Trophoblast cell (in vitro differentiated cells and primary cell): ENCODE results near the gene PDLIM4. TPM values are rescaled to one million over a fixed set of nuclear protein-coding genes. Genes with fewer than 3 reads are reported as not detected.
A peak's percentile ranks its signal among the peaks of the same experiment; 100 is the strongest.

Experiments
- DNase-seq, 2 donors: peaks; one replicate each; pipeline ENCODE4 v3.0.0-alpha.2; 2016
- H2AFZ ChIP-seq: 2 replicates; pipeline ENCODE4 v1.6.1; 2013; ENCODE audit warnings: low read length, moderate library complexity, mild to moderate bottlenecking; ENCODE audit not compliant: insufficient read depth, poor library complexity
- H2AK5ac ChIP-seq: 2 replicates; pipeline ENCODE4 v1.6.1; 2013; ENCODE audit warnings: mild to moderate bottlenecking, low read length
- H2BK120ac ChIP-seq: 2 replicates; pipeline ENCODE4 v1.6.1; 2013; ENCODE audit warnings: low read length, mild to moderate bottlenecking, moderate library complexity; ENCODE audit not compliant: insufficient read depth, poor library complexity
- H2BK12ac ChIP-seq: 2 replicates; pipeline ENCODE4 v1.6.1; 2013; ENCODE audit warnings: mild to moderate bottlenecking, low read length, moderate library complexity
- H2BK5ac ChIP-seq: 2 replicates; pipeline ENCODE4 v1.6.1; 2013; ENCODE audit warnings: low read length, low read depth, moderate library complexity, mild to moderate bottlenecking; ENCODE audit not compliant: poor library complexity
- H3K14ac ChIP-seq: 2 replicates; pipeline ENCODE4 v1.6.1; 2013; ENCODE audit warnings: mild to moderate bottlenecking, low read length
- H3K18ac ChIP-seq: 2 replicates; pipeline ENCODE4 v1.6.1; 2013; ENCODE audit warnings: mild to moderate bottlenecking, low read length
- H3K23ac ChIP-seq: 2 replicates; pipeline ENCODE4 v1.6.1; 2013; ENCODE audit warnings: low read length
- H3K27ac ChIP-seq: 2 replicates; pipeline ENCODE4 v1.5.1; 2013; ENCODE audit warnings: low read depth, mild to moderate bottlenecking, inconsistent platforms, low read length, moderate library complexity
- H3K27me3 ChIP-seq: 2 replicates; pipeline ENCODE4 v1.6.1; 2013; ENCODE audit warnings: inconsistent platforms, mild to moderate bottlenecking, low read length, moderate library complexity; ENCODE audit not compliant: insufficient read depth
- H3K36me3 ChIP-seq, 2 experiments: 1 replicate in 1 of 2; 2 replicates in 1 of 2; pipeline ENCODE4 v1.6.1; 2013; ENCODE audit warnings: low read length in 2 of 2, mild to moderate bottlenecking in 2 of 2, moderate library complexity in 1 of 2; ENCODE audit not compliant: insufficient read depth in 2 of 2, control insufficient read depth in 1 of 2
- H3K4ac ChIP-seq: 2 replicates; pipeline ENCODE4 v1.6.1; 2013; ENCODE audit warnings: low read depth, mild to moderate bottlenecking, low read length, moderate library complexity
- H3K4me1 ChIP-seq, 2 experiments: 1 replicate in 1 of 2; 2 replicates in 1 of 2; pipeline ENCODE4 v1.6.1; 2013; ENCODE audit warnings: low read length in 2 of 2, mild to moderate bottlenecking in 2 of 2, moderate library complexity in 1 of 2; ENCODE audit not compliant: insufficient read depth in 2 of 2, control insufficient read depth in 1 of 2
- H3K4me2 ChIP-seq: 2 replicates; pipeline ENCODE4 v1.6.1; 2013; ENCODE audit warnings: inconsistent platforms, mild to moderate bottlenecking, low read length, moderate library complexity
- H3K4me3 ChIP-seq: 2 replicates; pipeline ENCODE4 v1.5.1; 2013; ENCODE audit warnings: mild to moderate bottlenecking, low read depth, low read length, inconsistent platforms
- H3K79me1 ChIP-seq: one replicate; pipeline ENCODE4 v1.6.1; 2013; ENCODE audit warnings: low read length
- H3K79me2 ChIP-seq: 2 replicates; pipeline ENCODE4 v1.6.1; 2013; ENCODE audit warnings: low read length, mild to moderate bottlenecking; ENCODE audit not compliant: control insufficient read depth, insufficient read depth, poor library complexity
- H3K9ac ChIP-seq: 2 replicates; pipeline ENCODE4 v1.6.1; 2013; ENCODE audit warnings: mild to moderate bottlenecking, low read length
- H3K9me3 ChIP-seq: 2 replicates; pipeline ENCODE4 v1.6.1; 2013; ENCODE audit warnings: low read depth, mild to moderate bottlenecking, control low read depth, inconsistent platforms, low read length; ENCODE audit not compliant: insufficient read depth
- H4K12ac ChIP-seq: 2 replicates; pipeline ENCODE4 v1.6.1; 2013; ENCODE audit warnings: low read depth, mild to moderate bottlenecking, low read length, moderate library complexity
- H4K8ac ChIP-seq: 2 replicates; pipeline ENCODE4 v1.6.1; 2013; ENCODE audit warnings: low read depth, mild to moderate bottlenecking, low read length, moderate library complexity
- H4K91ac ChIP-seq: one replicate; pipeline ENCODE4 v1.6.1; 2013; ENCODE audit warnings: low read depth, mild to moderate bottlenecking, low read length, moderate library complexity
- WGBS: extraction: QIAGEN DNeasy Blood & Tissue Kit; methylation state at CpG from one replicate; pipeline ENCODE4 v1.1.7; 2013; ENCODE audit warnings: missing lambda C conversion rate; ENCODE audit not compliant: insufficient read length, insufficient coverage; ENCODE audit errors: extremely low coverage; 5-methylcytosine and 5-hydroxymethylcytosine counted together
- polyA plus RNA-seq: library from polyadenylated mRNA; stranded (reverse); fragments of 200-250 nt; gene quantifications from 2 replicates; pipeline ENCODE4 v1.2.3, GENCODE V29; 2013

Gene PDLIM4
- polyA plus RNA-seq, result 15.8 and 16.7 TPM in 2 replicates

- Histone ChIP-seq H3K23ac (no peak within 1 kb of the TSS), H4K8ac (peak within 1 kb of the TSS; percentile 84), H3K79me1 (peaks cover 13% of the 10 kb centered on the region), H4K12ac (peak within 1 kb of the TSS; percentile 46), H3K9ac (peak within 1 kb of the TSS; percentile 31), H3K4me3 (peak within 1 kb of the TSS; percentile 77), H3K36me3 (peaks cover 0 to 4% of the 10 kb centered on the region in 2 experiments), H3K4me2 (peak within 1 kb of the TSS; percentile 85), H3K79me2 (peaks cover 7% of the 10 kb centered on the region), H3K27ac (no peak within 1 kb of the TSS), H3K18ac (peak within 1 kb of the TSS; percentile 77), H3K27me3 (no peaks in the 10 kb centered on the region), H2BK5ac (peak within 1 kb of the TSS; percentile 24), H2BK12ac (peak within 1 kb of the TSS; percentile 68), H2AFZ (peak within 1 kb of the TSS; percentile 87), H3K4ac (peak within 1 kb of the TSS; percentile 49), H4K91ac (peak within 1 kb of the TSS; percentile 74), H3K14ac (peak within 1 kb of the TSS; percentile 71), H3K4me1 (peaks cover 15 to 28% of the 10 kb centered on the region in 2 experiments), H2AK5ac (peak within 1 kb of the TSS; percentile 53), H3K9me3 (no peaks in the 10 kb centered on the region), H2BK120ac (peak within 1 kb of the TSS; percentile 67)
- DNase-seq, result peak in 1 of 2 donors; percentile 24
- no CpG with 5 or more reads among the region's 88 CpGs for WGBS
These were observed at the start of gene PDLIM4 for GRCh38 chr5:132257131-132258101. Gene PDLIM4 (plus strand): TSS chr5:132257696. CDS start chr5:132257735, 39 bp downstream.

- H2BK5ac ChIP-seq, result no peak overlapping the region
- no peak overlapping the region for H3K9ac ChIP-seq
- no peak overlapping the region for H3K23ac ChIP-seq
- peaks cover 2% of the 10 kb centered on the region for H3K9me3 ChIP-seq
- no peaks in the 10 kb centered on the region for H3K79me2 ChIP-seq
- H2BK120ac ChIP-seq, result no peak overlapping the region
- H3K4ac ChIP-seq, result no peak overlapping the region
- no peak overlapping the region for H3K4me2 ChIP-seq
- no peak for DNase-seq
- H3K4me1 ChIP-seq, result no peaks in the 10 kb centered on the region
- H2AFZ ChIP-seq, result no peak overlapping the region
- WGBS, result no CpG with 5 or more reads among the region's 5 CpGs
- no peak overlapping the region for H3K4me3 ChIP-seq
- no peak overlapping the region for H3K18ac ChIP-seq
- no peak overlapping the region for H2BK12ac ChIP-seq
- H2AK5ac ChIP-seq, result no peak overlapping the region
- no peak overlapping the region for H3K14ac ChIP-seq
- no peak overlapping the region for H4K8ac ChIP-seq
- no peak overlapping the region for H4K91ac ChIP-seq
- H3K27me3 ChIP-seq, result no peaks in the 10 kb centered on the region
- peaks cover 10 to 19% of the 10 kb centered on the region in 2 experiments for H3K36me3 ChIP-seq
- no peak overlapping the region for H4K12ac ChIP-seq
- no peak overlapping the region for H3K27ac ChIP-seq
- no peaks in the 10 kb centered on the region for H3K79me1 ChIP-seq
These were observed 49.7 kb upstream of the PDLIM4 start for GRCh38 chr5:132207778-132208177.

- Histone ChIP-seq H4K8ac (no peak overlapping the region), H3K18ac (no peak overlapping the region), H3K27me3 (no peaks in the 10 kb centered on the region), H3K79me2 (no peaks in the 10 kb centered on the region), H4K12ac (no peak overlapping the region), H3K36me3 (peaks cover 10 to 14% of the 10 kb centered on the region in 2 experiments), H3K79me1 (no peaks in the 10 kb centered on the region), H2AK5ac (no peak overlapping the region), H3K4me2 (no peak overlapping the region), H3K4me3 (no peak overlapping the region), H2AFZ (no peak overlapping the region), H4K91ac (no peak overlapping the region), H3K9me3 (peaks cover 2% of the 10 kb centered on the region), H2BK5ac (no peak overlapping the region), H3K9ac (no peak overlapping the region), H3K4ac (no peak overlapping the region), H2BK120ac (no peak overlapping the region), H3K4me1 (no peaks in the 10 kb centered on the region), H2BK12ac (no peak overlapping the region), H3K23ac (no peak overlapping the region), H3K27ac (no peak overlapping the region), H3K14ac (no peak overlapping the region)
- no CpG with 5 or more reads among the region's 9 CpGs for WGBS
- peak; percentile 35 to 43 for DNase-seq
These were observed 48.4 kb upstream of the PDLIM4 start for GRCh38 chr5:132209131-132209530.

- H3K4me1 ChIP-seq, result no peaks in the 10 kb centered on the region
- H3K27ac ChIP-seq, result no peak overlapping the region
- no peak overlapping the region for H2BK5ac ChIP-seq
- WGBS, result no CpG with 5 or more reads among the region's 11 CpGs
- H3K14ac ChIP-seq, result no peak overlapping the region
- peaks cover 2% of the 10 kb centered on the region for H3K9me3 ChIP-seq
- H4K12ac ChIP-seq, result no peak overlapping the region
- H3K4me2 ChIP-seq, result no peak overlapping the region
- no peaks in the 10 kb centered on the region for H3K27me3 ChIP-seq
- no peaks in the 10 kb centered on the region for H3K79me2 ChIP-seq
- H3K4me3 ChIP-seq, result no peak overlapping the region
- no peak overlapping the region for H4K91ac ChIP-seq
- H2BK120ac ChIP-seq, result no peak overlapping the region
- H3K23ac ChIP-seq, result no peak overlapping the region
- no peak overlapping the region for H3K4ac ChIP-seq
- H3K9ac ChIP-seq, result no peak overlapping the region
- H2AK5ac ChIP-seq, result no peak overlapping the region
- no peak for DNase-seq
- H3K79me1 ChIP-seq, result no peaks in the 10 kb centered on the region
- H3K36me3 ChIP-seq, result peaks cover 10 to 14% of the 10 kb centered on the region in 2 experiments
- H4K8ac ChIP-seq, result no peak overlapping the region
- no peak overlapping the region for H2AFZ ChIP-seq
- H2BK12ac ChIP-seq, result no peak overlapping the region
- no peak overlapping the region for H3K18ac ChIP-seq
These were observed 47.5 kb upstream of the PDLIM4 start for GRCh38 chr5:132209901-132210545.
